Pulmonary artery endothelial cell (primary cell): ENCODE measurements around the gene PIGZ. TPM values are rescaled to one million over a fixed set of nuclear protein-coding genes. Genes with fewer than 3 reads are reported as not detected.
"Not testable (repeated sequence)": the region's sequence is repeated elsewhere in the genome, so short reads cannot be mapped to it uniquely, and the experiment has no call there.

Experiments used
- DNase-seq: peaks from one replicate; pipeline ENCODE4 v3.0.0-alpha.2; 2011; ENCODE audit warnings: low read depth, low spot score
- total RNA-seq: library from RNA; depleted of rRNA; stranded (reverse); fragments of >200 nt; gene quantifications from 2 replicates; pipeline ENCODE4 v1.2.3, GENCODE V29; 2014

PIGZ gene
- total RNA-seq, 1 donor from 2014 or later = 3.8 TPM

- DNase-seq = no peak
Measured at GRCh38 chr3:196949750-196950149, 18.9 kb downstream of the PIGZ start.

- DNase-seq = no peak
Measured at GRCh38 chr3:196949285-196949619, 19.4 kb downstream of the PIGZ start.

- no peak for DNase-seq
Measured at GRCh38 chr3:196948442-196949284, 20.0 kb downstream of the PIGZ start.

GRCh38 chr3:196947860-196948441, 20.7 kb downstream of the PIGZ start:
- DNase-seq = no peak

- no peak for DNase-seq
Measured at GRCh38 chr3:196947136-196947859, 21.3 kb downstream of the PIGZ start.

- not testable (repeated sequence) for DNase-seq
Measured at GRCh38 chr3:196944037-196944790, 24.4 kb downstream of the PIGZ start.

- no peak for DNase-seq
Measured at GRCh38 chr3:196942915-196943277, 25.7 kb downstream of the PIGZ start.

- DNase-seq = peak; percentile 95
Measured at GRCh38 chr3:196942226-196942914, 26.3 kb downstream of the PIGZ start, which contains the start of gene NCBP2. Gene NCBP2 (minus strand): TSS chr3:196942528. CDS start chr3:196942503, 25 bp downstream.

- no peak for DNase-seq
Measured at GRCh38 chr3:196941729-196942225, 26.9 kb downstream of the PIGZ start.

- no peak for DNase-seq
Measured at GRCh38 chr3:196938576-196938975, 30.1 kb downstream of the PIGZ start.

GRCh38 chr3:196938124-196938523, 30.5 kb downstream of the PIGZ start:
- no peak for DNase-seq

- DNase-seq = no peak
Measured at GRCh38 chr3:196936288-196936687, 32.3 kb downstream of the PIGZ start.

GRCh38 chr3:196932600-196932999, 36.0 kb downstream of the PIGZ start:
- DNase-seq = no peak

GRCh38 chr3:196931828-196932587, 36.6 kb downstream of the PIGZ start:
- DNase-seq = no peak

- DNase-seq = no peak
Measured at GRCh38 chr3:196931157-196931556, 37.5 kb downstream of the PIGZ start.

GRCh38 chr3:196927571-196928453, 40.8 kb downstream of the PIGZ start:
- no peak for DNase-seq

GRCh38 chr3:196920733-196921132, 47.9 kb downstream of the PIGZ start:
- DNase-seq = no peak

- DNase-seq = no peak
Measured at GRCh38 chr3:196918968-196919367, 49.7 kb downstream of the PIGZ start.

GRCh38 chr3:196916995-196917394, 51.6 kb downstream of the PIGZ start:
- DNase-seq = no peak
